Neuronal stem cell (in vitro differentiated cells): ENCODE measurements around the gene CDH23.
A peak's percentile ranks its signal among the peaks of the same experiment; 100 is the strongest.
"Not testable (repeated sequence)": the region's sequence is repeated elsewhere in the genome, so short reads cannot be mapped to it uniquely, and the experiment has no call there.

ENCODE experiments used
- DNase-seq: peaks from one replicate; pipeline ENCODE4 v3.0.0-alpha.2; 2013; ENCODE audit warnings: low spot score
- H2AFZ ChIP-seq: one replicate; pipeline ENCODE4 v1.6.1; 2013; ENCODE audit warnings: mild to moderate bottlenecking, low read length, inconsistent platforms
- H2AK5ac ChIP-seq: 2 replicates; pipeline ENCODE4 v1.6.1; 2013; ENCODE audit warnings: low read depth, mild to moderate bottlenecking, inconsistent platforms, low read length, moderate library complexity, mixed read lengths
- H2BK120ac ChIP-seq: 2 replicates; pipeline ENCODE4 v1.6.1; 2013; ENCODE audit warnings: low read depth, mild to moderate bottlenecking, inconsistent platforms, low read length, moderate library complexity, mixed read lengths
- H2BK12ac ChIP-seq: one replicate; pipeline ENCODE4 v1.6.1; 2013; ENCODE audit warnings: low read length, inconsistent platforms
- H2BK15ac ChIP-seq: 2 replicates; pipeline ENCODE4 v1.6.1; 2013; ENCODE audit warnings: mild to moderate bottlenecking, low read length, inconsistent platforms, mixed read lengths
- H2BK5ac ChIP-seq: one replicate; pipeline ENCODE4 v1.6.1; 2013; ENCODE audit warnings: inconsistent platforms, mild to moderate bottlenecking, low read length, moderate library complexity
- H3K14ac ChIP-seq: one replicate; pipeline ENCODE4 v1.6.1; 2013; ENCODE audit warnings: low read length, inconsistent platforms
- H3K18ac ChIP-seq: 2 replicates; pipeline ENCODE4 v1.6.1; 2013; ENCODE audit warnings: low read length, inconsistent platforms
- H3K23ac ChIP-seq: 2 replicates; pipeline ENCODE4 v1.6.1; 2013; ENCODE audit warnings: low read depth, mild to moderate bottlenecking, mixed read lengths, low read length, inconsistent platforms; ENCODE audit not compliant: poor library complexity
- H3K27ac ChIP-seq: replicated peaks from 3 replicates; pipeline ENCODE4 v1.5.1; 2013; ENCODE audit warnings: low read length, inconsistent platforms
- H3K27me3 ChIP-seq, 3 experiments: 2 replicates each; pipeline ENCODE4 v1.6.1; 2013; ENCODE audit warnings: low read length in 3 of 3, mild to moderate bottlenecking in 2 of 3, inconsistent platforms in 1 of 3, low read depth in 1 of 3, mixed read lengths in 1 of 3, moderate library complexity in 1 of 3; ENCODE audit not compliant: control insufficient read depth in 3 of 3, insufficient read depth in 3 of 3
- H3K36me3 ChIP-seq, 2 donors: replicated peaks in 1 of 2; 2 replicates each; pipeline ENCODE4 v1.6.1; 2013; ENCODE audit warnings: low read length in 2 of 2; ENCODE audit not compliant: control insufficient read depth in 2 of 2, insufficient read depth in 2 of 2
- H3K4ac ChIP-seq: 2 replicates; pipeline ENCODE4 v1.6.1; 2013; ENCODE audit warnings: inconsistent platforms, mild to moderate bottlenecking, low read length, moderate library complexity
- H3K4me1 ChIP-seq, 2 donors: 1 replicate in 1 of 2; 2 replicates in 1 of 2; pipeline ENCODE4 v1.6.1; 2013; ENCODE audit warnings: low read length in 2 of 2, low read depth in 1 of 2; ENCODE audit not compliant: control insufficient read depth in 2 of 2, insufficient read depth in 1 of 2
- H3K4me2 ChIP-seq: one replicate; pipeline ENCODE4 v1.6.1; 2013; ENCODE audit warnings: mild to moderate bottlenecking, low read length, inconsistent platforms; ENCODE audit not compliant: insufficient read depth, poor library complexity, severe bottlenecking
- H3K4me3 ChIP-seq, 2 donors: 2 replicates each; pipeline ENCODE4 v1.5.1; 2013; ENCODE audit warnings: low read length in 2 of 2, mild to moderate bottlenecking in 2 of 2, inconsistent platforms in 1 of 2, moderate library complexity in 1 of 2
- H3K79me1 ChIP-seq: one replicate; pipeline ENCODE4 v1.6.1; 2013; ENCODE audit warnings: low read depth, mild to moderate bottlenecking, inconsistent platforms, low read length, moderate library complexity
- H3K9ac ChIP-seq: one replicate; pipeline ENCODE4 v1.6.1; 2013; ENCODE audit warnings: mild to moderate bottlenecking, low read depth, low read length, inconsistent platforms; ENCODE audit not compliant: poor library complexity
- H3K9me3 ChIP-seq, 2 donors: replicated peaks in 1 of 2; 2 replicates each; pipeline versions ENCODE3 to v1.6.1; 2013; ENCODE audit warnings: low read length in 2 of 2, mild to moderate bottlenecking in 2 of 2, inconsistent platforms in 1 of 2, low read depth in 1 of 2, mixed read lengths in 1 of 2, moderate library complexity in 1 of 2; ENCODE audit not compliant: control insufficient read depth in 2 of 2, insufficient read depth in 1 of 2
- H4K8ac ChIP-seq: one replicate; pipeline ENCODE4 v1.6.1; 2013; ENCODE audit warnings: low read depth, mild to moderate bottlenecking, inconsistent platforms, low read length, moderate library complexity
- H4K91ac ChIP-seq: one replicate; pipeline ENCODE4 v1.6.1; 2013; ENCODE audit warnings: low read length, low read depth, mild to moderate bottlenecking, inconsistent platforms; ENCODE audit not compliant: poor library complexity
- WGBS, 2 donors: extraction: QIAGEN DNeasy Blood & Tissue Kit; methylation state at CpG; one replicate each; pipeline ENCODE4 v1.1.7; 2013; ENCODE audit warnings: missing lambda C conversion rate in 2 of 2, mixed read lengths in 1 of 2; ENCODE audit not compliant: insufficient read length in 2 of 2, insufficient replicate concordance in 1 of 2; ENCODE audit errors: extremely low coverage in 2 of 2; 5-methylcytosine and 5-hydroxymethylcytosine counted together

Gene CDH23

GRCh38 chr10:71355886-71356285 is 40.8 kb upstream of the CDH23 start:
- no peaks in the 10 kb centered on the region for H3K27me3 ChIP-seq
- H3K14ac ChIP-seq = no peak overlapping the region
- H3K4me1 ChIP-seq = no peaks in the 10 kb centered on the region
- no CpG with 5 or more reads among the region's 12 CpGs for WGBS, 2 donors
- H2BK15ac ChIP-seq = no peak overlapping the region
- H2AFZ ChIP-seq = no peak overlapping the region
- H3K9ac ChIP-seq = no peak overlapping the region
- no peaks in the 10 kb centered on the region for H3K9me3 ChIP-seq
- peak overlapping the region; percentile 56 for H4K91ac ChIP-seq
- H3K4me2 ChIP-seq = no peak overlapping the region
- no peak overlapping the region for H2BK5ac ChIP-seq
- no peaks in the 10 kb centered on the region for H3K79me1 ChIP-seq
- H2BK120ac ChIP-seq = no peak overlapping the region
- no peak overlapping the region for H3K4me3 ChIP-seq
- no peak overlapping the region for H3K18ac ChIP-seq
- no peaks in the 10 kb centered on the region for H3K36me3 ChIP-seq
- H3K4ac ChIP-seq = no peak overlapping the region
- no peak overlapping the region for H3K27ac ChIP-seq
- no peak overlapping the region for H4K8ac ChIP-seq
- no peak overlapping the region for H3K23ac ChIP-seq
- H2BK12ac ChIP-seq = no peak overlapping the region
- DNase-seq = no peak
- no peak overlapping the region for H2AK5ac ChIP-seq

- Histone ChIP-seq H2BK15ac (no peak overlapping the region), H3K9ac (no peak overlapping the region), H2BK5ac (no peak overlapping the region), H3K27me3 (no peaks in the 10 kb centered on the region), H2BK120ac (no peak overlapping the region), H2AK5ac (no peak overlapping the region), H3K4me3 (no peak overlapping the region), H3K4me1 (no peaks in the 10 kb centered on the region), H3K4ac (no peak overlapping the region), H3K36me3 (no peaks in the 10 kb centered on the region), H3K79me1 (no peaks in the 10 kb centered on the region), H3K4me2 (no peak overlapping the region), H2AFZ (no peak overlapping the region), H2BK12ac (no peak overlapping the region), H4K91ac (no peak overlapping the region), H3K14ac (no peak overlapping the region), H3K9me3 (no peaks in the 10 kb centered on the region), H3K18ac (no peak overlapping the region), H3K23ac (no peak overlapping the region), H3K27ac (no peak overlapping the region), H4K8ac (no peak overlapping the region)
- no CpG with 5 or more reads among the region's 7 CpGs for WGBS, 2 donors
- no peak for DNase-seq
Observed at GRCh38 chr10:71357792-71358265, 38.9 kb upstream of the CDH23 start.

DNA sequence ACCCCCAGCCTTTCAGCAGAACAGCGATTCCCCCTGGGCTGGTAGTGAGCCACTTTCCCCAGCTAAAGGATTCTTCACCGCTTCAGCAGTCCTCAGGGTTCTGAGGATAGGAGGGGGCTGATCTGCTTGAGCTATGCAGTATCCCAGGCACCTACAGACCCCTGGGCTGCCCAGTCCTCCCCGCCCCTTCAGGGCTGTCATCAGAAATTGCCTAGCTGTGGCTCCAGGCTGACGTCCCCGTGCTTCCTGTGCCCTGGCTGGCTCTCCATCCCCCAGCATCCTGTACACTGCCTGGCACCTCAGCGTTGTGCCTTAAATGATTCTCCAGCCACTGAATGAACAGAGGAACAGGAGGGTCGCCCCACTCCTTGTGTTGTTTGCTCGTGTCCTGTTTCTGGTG is 38.4 kb upstream of the CDH23 start:
- no peak overlapping the region for H3K4me2 ChIP-seq
- H4K8ac ChIP-seq = no peak overlapping the region
- H3K4ac ChIP-seq = no peak overlapping the region
- no peak overlapping the region for H2BK5ac ChIP-seq
- no peaks in the 10 kb centered on the region for H3K36me3 ChIP-seq
- no peaks in the 10 kb centered on the region for H3K9me3 ChIP-seq
- no peak overlapping the region for H3K27ac ChIP-seq
- no CpG with 5 or more reads among the region's 8 CpGs for WGBS, 2 donors
- no peak overlapping the region for H2AK5ac ChIP-seq
- no peak overlapping the region for H3K4me3 ChIP-seq
- no peaks in the 10 kb centered on the region for H3K27me3 ChIP-seq
- no peak overlapping the region for H4K91ac ChIP-seq
- DNase-seq = no peak
- no peak overlapping the region for H3K14ac ChIP-seq
- H3K79me1 ChIP-seq = no peaks in the 10 kb centered on the region
- no peak overlapping the region for H2BK12ac ChIP-seq
- no peak overlapping the region for H3K18ac ChIP-seq
- H3K9ac ChIP-seq = no peak overlapping the region
- H2BK15ac ChIP-seq = no peak overlapping the region
- no peaks in the 10 kb centered on the region for H3K4me1 ChIP-seq
- H2BK120ac ChIP-seq = no peak overlapping the region
- no peak overlapping the region for H2AFZ ChIP-seq
- H3K23ac ChIP-seq = no peak overlapping the region

GRCh38 chr10:71358906-71359305 is 37.8 kb upstream of the CDH23 start:
- H3K9me3 ChIP-seq, DNase-seq, H2BK120ac ChIP-seq, H3K36me3 ChIP-seq, H3K4me1 ChIP-seq, H2BK15ac ChIP-seq, H2BK12ac ChIP-seq, H3K27ac ChIP-seq, H3K4ac ChIP-seq, H4K8ac ChIP-seq, H3K23ac ChIP-seq, H3K27me3 ChIP-seq, H3K9ac ChIP-seq, H2AFZ ChIP-seq, H2BK5ac ChIP-seq, H3K14ac ChIP-seq, H3K18ac ChIP-seq, H3K4me2 ChIP-seq, H3K79me1 ChIP-seq, H4K91ac ChIP-seq, H3K4me3 ChIP-seq, H2AK5ac ChIP-seq: not testable (repeated sequence)
- WGBS, 2 donors = no CpG with 5 or more reads among the region's 10 CpGs
